ENCODE results near the gene ZNF714.

Gene ZNF714

GRCh38 chr19:21082011-21082975 is at the start of gene ZNF714:
Gene ZNF714 (plus strand): TSS chr19:21082203. CDS start chr19:21098269, 16,066 bp downstream.
- no peak for FAIRE-seq

GRCh38 chr19:21045028-21045427 is 37.0 kb upstream of the ZNF714 start:
- FAIRE-seq (no peak), DNase-seq (ENCODE audit: insufficient read length, low spot score) (no peak)
- TF ChIP-seq, protein P1, sequence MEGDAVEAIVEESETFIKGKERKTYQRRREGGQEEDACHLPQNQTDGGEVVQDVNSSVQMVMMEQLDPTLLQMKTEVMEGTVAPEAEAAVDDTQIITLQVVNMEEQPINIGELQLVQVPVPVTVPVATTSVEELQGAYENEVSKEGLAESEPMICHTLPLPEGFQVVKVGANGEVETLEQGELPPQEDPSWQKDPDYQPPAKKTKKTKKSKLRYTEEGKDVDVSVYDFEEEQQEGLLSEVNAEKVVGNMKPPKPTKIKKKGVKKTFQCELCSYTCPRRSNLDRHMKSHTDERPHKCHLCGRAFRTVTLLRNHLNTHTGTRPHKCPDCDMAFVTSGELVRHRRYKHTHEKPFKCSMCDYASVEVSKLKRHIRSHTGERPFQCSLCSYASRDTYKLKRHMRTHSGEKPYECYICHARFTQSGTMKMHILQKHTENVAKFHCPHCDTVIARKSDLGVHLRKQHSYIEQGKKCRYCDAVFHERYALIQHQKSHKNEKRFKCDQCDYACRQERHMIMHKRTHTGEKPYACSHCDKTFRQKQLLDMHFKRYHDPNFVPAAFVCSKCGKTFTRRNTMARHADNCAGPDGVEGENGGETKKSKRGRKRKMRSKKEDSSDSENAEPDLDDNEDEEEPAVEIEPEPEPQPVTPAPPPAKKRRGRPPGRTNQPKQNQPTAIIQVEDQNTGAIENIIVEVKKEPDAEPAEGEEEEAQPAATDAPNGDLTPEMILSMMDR (IDR thresholded peaks at IDR 0.05; ENCODE audit: insufficient read depth, missing control alignments) = no peak

More at GRCh38 chr19:21082011-21082975, at the start of gene ZNF714:
- DNase-seq (ENCODE audit: insufficient read length, low spot score) = peak; percentile 29
- TF ChIP-seq, protein P1 (IDR thresholded peaks at IDR 0.05; ENCODE audit: insufficient read depth, missing control alignments) = no peak

GRCh38 chr19:21046489-21046888 is 35.5 kb upstream of the ZNF714 start:
- no peak for FAIRE-seq
- TF ChIP-seq, protein P1 (IDR thresholded peaks at IDR 0.05; ENCODE audit: insufficient read depth, missing control alignments) = no peak
- no peak for DNase-seq (ENCODE audit: insufficient read length, low spot score)

DNA sequence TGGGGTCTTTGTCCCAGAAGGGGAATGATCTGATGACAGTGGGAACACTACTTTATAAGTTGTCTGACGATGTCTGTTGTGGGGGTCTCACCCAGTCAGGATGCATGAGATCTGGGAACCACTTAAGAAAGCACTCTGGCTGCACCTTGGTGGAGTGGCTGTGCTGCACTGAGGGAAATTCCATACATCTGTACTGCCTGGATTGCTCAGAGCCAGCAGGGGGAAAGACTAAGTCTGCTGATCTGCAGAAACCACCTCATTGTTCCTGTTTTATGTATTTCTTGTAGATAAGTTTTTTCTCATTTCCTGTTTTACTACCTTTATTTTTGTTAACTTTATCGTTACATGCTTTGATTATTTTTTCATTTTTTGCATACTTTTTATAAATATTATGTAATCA is 34.3 kb upstream of the ZNF714 start:
- FAIRE-seq (no peak), DNase-seq (ENCODE audit: insufficient read length, low spot score) (no peak)
- TF ChIP-seq, protein P1 (IDR thresholded peaks at IDR 0.05; ENCODE audit: insufficient read depth, missing control alignments) = no peak

DNA sequence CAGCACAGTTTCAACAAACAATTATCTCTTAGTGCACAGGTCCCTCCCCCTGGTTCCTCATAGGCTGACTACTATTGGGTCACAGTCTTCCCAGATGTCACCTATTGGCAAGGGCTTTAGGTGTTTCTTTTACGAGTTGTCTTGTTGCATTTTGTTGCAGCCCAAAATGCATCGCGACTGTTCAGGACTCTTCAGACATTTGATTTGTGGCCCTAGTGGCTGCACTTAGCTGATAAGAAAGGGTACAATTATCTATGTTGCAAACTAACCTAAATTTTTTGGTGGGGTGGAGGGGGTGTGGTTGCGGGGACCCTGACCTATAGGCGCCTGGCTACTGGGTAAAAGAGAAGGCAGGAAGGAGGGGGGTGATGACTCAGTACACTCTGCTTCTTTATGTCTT is 29.1 kb upstream of the ZNF714 start:
- no peak for DNase-seq (ENCODE audit: insufficient read length, low spot score)
- FAIRE-seq = no peak
- TF ChIP-seq, protein P1 (IDR thresholded peaks at IDR 0.05; ENCODE audit: insufficient read depth, missing control alignments) = no peak

- FAIRE-seq = no peak
- no peak for DNase-seq (ENCODE audit: insufficient read length, low spot score)
- TF ChIP-seq, protein P1 (IDR thresholded peaks at IDR 0.05; ENCODE audit: insufficient read depth, missing control alignments) = no peak
Measured at GRCh38 chr19:21065336-21065735, 16.7 kb upstream of the ZNF714 start.

DNA sequence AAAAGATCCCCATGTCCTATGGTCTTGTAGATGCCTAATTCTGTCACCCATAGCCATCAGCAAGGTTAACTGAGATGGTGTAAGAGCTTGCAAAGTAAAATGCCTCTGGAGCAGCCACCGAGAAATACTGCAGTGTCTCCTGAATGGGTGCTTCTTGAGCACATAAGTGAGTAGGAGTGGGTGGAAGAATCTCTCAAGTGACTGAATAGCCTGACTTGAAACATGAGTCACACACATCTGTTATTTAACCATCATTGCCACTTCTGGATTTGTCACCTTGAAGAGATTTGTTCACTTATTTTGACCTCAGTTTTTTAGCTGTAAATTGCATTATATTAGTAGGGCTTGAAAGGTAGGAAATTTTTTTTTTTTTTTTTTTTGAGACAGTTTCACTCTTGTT is 2.3 kb downstream of the ZNF714 start:
- TF ChIP-seq, protein P1 (IDR thresholded peaks at IDR 0.05; ENCODE audit: insufficient read depth, missing control alignments) = no peak
- DNase-seq (ENCODE audit: insufficient read length, low spot score) (no peak), FAIRE-seq (no peak)

Measured in D721Med (cell line).